Activated naive CD8-positive, alpha-beta T cell treated with anti-CD3 and anti-CD28 coated beads, Interleukin-2, amount 50 U/mL, for 24 hours (primary cell): ENCODE data around the gene OR4C5.
"Not testable (repeated sequence)": the region's sequence is repeated elsewhere in the genome, so short reads cannot be mapped to it uniquely, and the experiment has no call there.

Experiments used
- ATAC-seq: fragments of 150-1000 bp; cut with Tn5 transposase; one replicate; pipeline ENCODE4 v1.10.0; 2021
- DNase-seq: peaks from one replicate; pipeline ENCODE4 v3.0.0; 2021
- H3K27ac Mint-ChIP-seq: one replicate; pipeline ENCODE4 v1.8.0; 2021; ENCODE audit warnings: mild to moderate bottlenecking, mixed read lengths
- H3K27me3 Mint-ChIP-seq: one replicate; pipeline ENCODE4 v1.8.0; 2021; ENCODE audit warnings: mixed read lengths
- H3K36me3 Mint-ChIP-seq: one replicate; pipeline ENCODE4 v1.8.0; 2021; ENCODE audit warnings: low read depth, mixed read lengths
- H3K4me1 Mint-ChIP-seq: one replicate; pipeline ENCODE4 v1.8.0; 2021; ENCODE audit warnings: mixed read lengths
- H3K4me3 Mint-ChIP-seq: one replicate; pipeline ENCODE4 v1.8.0; 2021; ENCODE audit warnings: mild to moderate bottlenecking, moderate library complexity, mixed read lengths
- H3K9me3 Mint-ChIP-seq: one replicate; pipeline ENCODE4 v1.8.0; 2021; ENCODE audit warnings: mixed read lengths

Gene OR4C5

DNA sequence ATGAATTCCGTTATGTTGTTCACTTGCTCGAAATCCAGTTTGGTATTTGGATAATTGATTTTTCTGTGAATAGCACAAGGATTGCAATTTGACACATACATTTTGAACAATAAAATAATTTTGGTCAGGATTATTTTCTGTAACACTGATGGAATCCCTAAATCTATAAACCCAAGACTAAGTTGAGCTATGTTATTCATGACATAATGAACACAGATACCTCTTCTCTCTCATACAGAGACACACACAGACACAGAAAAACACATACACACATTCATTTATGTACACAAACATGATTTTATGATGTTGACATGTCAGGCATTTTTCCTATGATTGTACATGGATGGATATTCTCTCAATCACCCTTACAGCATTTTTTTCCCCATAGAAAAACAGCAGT lies at the start of gene OR4C5:
TSS of gene OR4C5 (minus strand) at position 101 of the 400 bp plus-strand sequence. CDS start at position 101, 0 bp downstream.
- DNase-seq (no peak), ATAC-seq (no peak)
- H3K4me3 Mint-ChIP-seq, result no peak within 1 kb of the TSS
- no peaks in the 10 kb centered on the region for H3K4me1 Mint-ChIP-seq
- H3K36me3 Mint-ChIP-seq, result no peaks in the 10 kb centered on the region
- peaks cover 8% of the 10 kb centered on the region for H3K9me3 Mint-ChIP-seq
- no peak within 1 kb of the TSS for H3K27ac Mint-ChIP-seq
- H3K27me3 Mint-ChIP-seq, result no peaks in the 10 kb centered on the region

DNA sequence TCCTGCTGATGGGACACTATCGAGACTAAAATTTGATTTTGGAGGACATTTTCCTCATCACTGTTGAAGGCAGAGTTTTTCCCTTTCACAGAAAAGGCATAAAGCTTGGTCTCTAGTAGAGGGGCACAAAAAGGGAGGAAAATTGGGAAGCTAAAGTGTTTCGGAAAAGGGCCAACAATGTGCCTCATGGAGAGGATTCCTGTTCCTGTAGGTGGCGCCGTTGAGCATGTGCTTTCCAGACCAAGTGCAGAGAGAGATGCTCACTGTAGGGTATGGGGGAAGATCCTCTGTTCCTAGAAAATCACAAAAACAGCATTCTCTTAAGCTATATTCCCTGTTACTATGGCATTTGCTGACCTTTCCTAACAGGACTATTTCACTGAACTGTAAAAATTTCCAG lies 18.4 kb upstream of the OR4C5 start:
- peaks cover 20% of the 10 kb centered on the region for H3K9me3 Mint-ChIP-seq
- ATAC-seq (no peak), DNase-seq (peak; percentile 1)
- H3K4me1 Mint-ChIP-seq, result no peaks in the 10 kb centered on the region
- no peak overlapping the region for H3K27ac Mint-ChIP-seq
- H3K4me3 Mint-ChIP-seq, result no peak overlapping the region
- no peaks in the 10 kb centered on the region for H3K36me3 Mint-ChIP-seq
- H3K27me3 Mint-ChIP-seq, result no peaks in the 10 kb centered on the region

- peaks cover 20% of the 10 kb centered on the region for H3K9me3 Mint-ChIP-seq
- not testable (repeated sequence) for H3K4me3 Mint-ChIP-seq, H3K36me3 Mint-ChIP-seq, ATAC-seq, H3K27me3 Mint-ChIP-seq, DNase-seq, H3K27ac Mint-ChIP-seq, H3K4me1 Mint-ChIP-seq
Measured at GRCh38 chr11:48384151-48384550, 17.9 kb upstream of the OR4C5 start.

- not testable (repeated sequence) for H3K4me1 Mint-ChIP-seq
Measured at GRCh38 chr11:48361289-48361688, 5.0 kb downstream of the OR4C5 start.

GRCh38 chr11:48354677-48355076 lies 11.6 kb downstream of the OR4C5 start:
- no peaks in the 10 kb centered on the region for H3K27me3 Mint-ChIP-seq
- DNase-seq (no peak), ATAC-seq (no peak)
- H3K9me3 Mint-ChIP-seq, result peaks cover 9% of the 10 kb centered on the region
- H3K4me3 Mint-ChIP-seq, result no peak overlapping the region
- H3K4me1 Mint-ChIP-seq, result no peaks in the 10 kb centered on the region
- H3K27ac Mint-ChIP-seq, result no peak overlapping the region
- no peaks in the 10 kb centered on the region for H3K36me3 Mint-ChIP-seq

More at GRCh38 chr11:48361289-48361688, 5.0 kb downstream of the OR4C5 start:
- not testable (repeated sequence) for ATAC-seq, H3K36me3 Mint-ChIP-seq, H3K27ac Mint-ChIP-seq, H3K4me3 Mint-ChIP-seq, DNase-seq, H3K27me3 Mint-ChIP-seq
- H3K9me3 Mint-ChIP-seq, result peaks cover 17% of the 10 kb centered on the region

DNA sequence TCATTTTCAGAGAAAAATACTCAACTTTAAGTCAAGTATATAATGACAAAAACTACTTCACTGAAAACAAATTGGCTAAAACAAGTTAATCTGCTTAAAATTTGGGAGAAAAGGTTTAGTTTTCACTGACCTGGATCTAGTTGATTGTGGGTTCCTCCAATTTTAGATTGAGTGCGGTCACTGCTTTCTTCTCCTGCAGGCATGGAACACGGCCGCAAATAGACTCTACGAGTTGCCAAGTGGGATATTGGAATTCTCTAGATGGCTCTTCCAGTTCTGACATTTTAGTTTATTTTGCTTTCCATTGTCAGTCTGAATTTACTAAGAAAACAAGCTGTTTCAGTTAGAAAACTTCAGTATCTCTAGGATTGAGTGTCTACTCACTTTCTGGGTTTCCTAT lies 12.3 kb downstream of the OR4C5 start:
- Mint-ChIP-seq H3K4me1 (no peaks in the 10 kb centered on the region), H3K36me3 (no peaks in the 10 kb centered on the region), H3K27me3 (no peaks in the 10 kb centered on the region), H3K27ac (no peak overlapping the region), H3K9me3 (peaks cover 8% of the 10 kb centered on the region), H3K4me3 (no peak overlapping the region)
- no peak for ATAC-seq
- no peak for DNase-seq

DNA sequence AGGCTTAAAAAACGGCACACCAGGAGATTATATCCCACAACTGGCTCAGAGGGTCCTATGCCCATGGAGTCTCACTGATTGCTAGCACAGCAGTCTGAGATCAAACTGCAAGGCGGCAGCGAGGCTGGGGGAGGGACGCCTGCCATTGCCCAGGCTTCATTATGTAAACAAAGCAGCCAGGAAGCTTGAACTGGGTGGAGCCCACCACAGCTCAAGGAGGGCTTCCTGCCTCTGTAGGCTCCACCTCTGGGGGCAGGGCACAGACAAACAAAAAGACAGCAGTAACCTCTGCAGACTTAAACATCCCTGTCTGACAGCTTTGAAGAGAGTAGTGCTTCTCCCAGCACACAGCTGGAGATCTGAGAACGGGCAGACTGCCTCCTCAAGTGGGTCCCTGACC lies 20.0 kb downstream of the OR4C5 start:
- H3K27me3 Mint-ChIP-seq, H3K36me3 Mint-ChIP-seq, DNase-seq, ATAC-seq, H3K4me3 Mint-ChIP-seq, H3K27ac Mint-ChIP-seq: not testable (repeated sequence)
- Mint-ChIP-seq H3K4me1 (peaks cover 22% of the 10 kb centered on the region), H3K9me3 (peaks cover 16% of the 10 kb centered on the region)

DNA sequence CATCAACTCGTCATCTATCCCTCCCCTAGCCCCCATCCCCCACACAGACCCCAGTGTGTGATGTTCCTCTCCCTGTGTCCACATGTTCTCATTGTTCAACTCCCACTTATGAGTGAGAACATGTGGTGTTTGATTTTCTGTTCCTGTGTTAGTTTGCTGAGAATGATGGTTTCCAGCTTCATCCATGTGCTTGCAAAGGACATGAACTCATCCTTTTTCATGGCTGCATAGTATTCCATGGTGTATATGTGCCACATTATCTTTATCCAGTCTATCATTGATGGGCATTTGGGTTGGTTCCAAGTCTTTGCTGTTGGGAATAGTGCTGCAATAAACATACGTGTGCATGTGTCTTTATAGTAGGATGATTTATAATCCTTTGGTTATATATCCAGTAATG lies 23.8 kb downstream of the OR4C5 start:
- not testable (repeated sequence) for H3K36me3 Mint-ChIP-seq, H3K27me3 Mint-ChIP-seq, H3K27ac Mint-ChIP-seq, H3K4me3 Mint-ChIP-seq, DNase-seq, ATAC-seq
- Mint-ChIP-seq H3K4me1 (peaks cover 24% of the 10 kb centered on the region), H3K9me3 (peaks cover 16% of the 10 kb centered on the region)

DNA sequence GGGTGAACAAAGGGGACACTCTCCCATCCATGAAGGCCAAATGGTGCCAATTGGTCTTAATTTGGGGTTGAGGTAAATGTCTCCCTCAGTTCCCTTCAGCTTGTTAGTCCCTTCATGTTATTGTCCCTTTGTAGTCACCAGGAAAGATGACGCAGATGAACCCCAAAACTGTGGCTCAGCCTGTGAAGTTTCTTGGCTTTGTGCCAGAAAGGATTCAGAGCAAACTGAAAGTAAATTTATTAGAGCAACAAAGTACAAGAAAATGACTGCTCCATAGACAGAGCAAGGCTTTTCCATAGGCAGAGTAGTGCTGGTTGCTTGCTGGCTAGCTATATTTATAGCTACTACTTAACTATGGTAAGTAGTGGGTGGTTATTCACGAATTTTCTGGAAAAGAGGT lies 24.8 kb downstream of the OR4C5 start:
- ATAC-seq (no peak), DNase-seq (no peak)
- Mint-ChIP-seq H3K9me3 (peaks cover 16% of the 10 kb centered on the region), H3K27me3 (no peaks in the 10 kb centered on the region), H3K36me3 (peaks cover 1% of the 10 kb centered on the region), H3K4me1 (peaks cover 20% of the 10 kb centered on the region), H3K27ac (no peak overlapping the region), H3K4me3 (no peak overlapping the region)

DNA sequence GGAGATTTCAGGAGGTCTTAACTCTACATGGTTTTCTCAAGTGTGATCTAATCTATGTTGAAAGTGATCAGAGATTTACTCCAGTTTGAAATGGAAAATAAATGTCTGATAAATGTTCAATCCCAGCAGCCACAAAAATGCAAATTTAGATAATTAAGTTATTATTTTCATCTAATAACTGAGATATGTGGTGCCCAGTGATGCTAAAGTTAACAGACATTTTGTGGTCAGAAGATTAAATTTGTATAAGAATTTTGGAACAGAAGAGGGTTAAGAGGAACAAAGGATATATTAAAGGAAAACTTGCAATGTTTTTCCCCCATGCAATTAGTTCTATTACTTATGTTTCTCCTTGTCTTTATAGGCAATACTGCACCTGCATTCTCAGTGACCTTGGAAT lies 41.6 kb downstream of the OR4C5 start, which contains the start of gene OR4C3:
TSS of gene OR4C3 (plus strand) at position 301 of the 400 bp plus-strand sequence. CDS start 102 bp downstream, outside the sequence.
- H3K36me3 Mint-ChIP-seq, DNase-seq, ATAC-seq, H3K27me3 Mint-ChIP-seq, H3K9me3 Mint-ChIP-seq, H3K27ac Mint-ChIP-seq, H3K4me3 Mint-ChIP-seq, H3K4me1 Mint-ChIP-seq: not testable (repeated sequence)

DNA sequence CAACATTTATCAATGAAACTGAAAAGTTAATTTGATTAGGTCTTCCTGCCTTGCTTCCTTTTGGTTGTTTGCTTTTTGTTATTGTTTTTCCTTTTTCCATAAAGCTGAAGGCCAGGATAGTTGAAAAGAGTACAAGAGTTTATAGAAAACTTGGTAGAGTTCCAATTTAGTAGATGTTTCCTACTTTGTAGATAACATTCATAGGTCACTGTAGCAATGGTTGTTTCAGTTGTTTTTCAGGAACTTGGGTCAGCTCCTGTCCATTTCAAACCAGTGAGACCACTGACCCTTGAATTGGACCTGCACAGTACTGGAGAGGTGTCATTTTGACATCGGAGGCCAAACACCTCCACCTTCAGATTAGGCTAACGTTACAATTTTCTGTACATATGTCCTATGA lies 46.5 kb downstream of the OR4C5 start:
- not testable (repeated sequence) for H3K36me3 Mint-ChIP-seq, H3K27me3 Mint-ChIP-seq, H3K27ac Mint-ChIP-seq, DNase-seq, H3K4me3 Mint-ChIP-seq, ATAC-seq, H3K4me1 Mint-ChIP-seq, H3K9me3 Mint-ChIP-seq
